Karpas-422 (cell line): Measurements from ENCODE around the gene PTH1R. TPM values are rescaled to one million over a fixed set of nuclear protein-coding genes. Genes with fewer than 3 reads are reported as not detected.

Experiments
- DNase-seq: peaks from one replicate; pipeline ENCODE4 v3.0.0-alpha.2; 2015
- H2AFZ ChIP-seq: fragments of 200-600 bp; sonication (generic); 2 replicates; pipeline ENCODE4 v1.6.1; 2014; ENCODE audit warnings: antibody characterized with exemption, low read length, mixed read lengths
- H3K27ac ChIP-seq: fragments of 200-600 bp; sonication (generic); 2 replicates; pipeline ENCODE4 v1.5.1; 2014; ENCODE audit warnings: mild to moderate bottlenecking, low read length, moderate library complexity
- H3K27me3 ChIP-seq: fragments of 200-600 bp; sonication (generic); 2 replicates; pipeline ENCODE4 v1.6.1; 2014; ENCODE audit warnings: low read length, mixed read lengths
- H3K36me3 ChIP-seq: fragments of 200-600 bp; sonication (generic); 2 replicates; pipeline ENCODE4 v1.6.1; 2014; ENCODE audit warnings: low read length, mixed read lengths; ENCODE audit not compliant: insufficient read depth
- H3K4me1 ChIP-seq: fragments of 200-600 bp; sonication (generic); 2 replicates; pipeline ENCODE4 v1.6.1; 2014; ENCODE audit warnings: mild to moderate bottlenecking, low read length, mixed read lengths
- H3K4me2 ChIP-seq: fragments of 200-600 bp; sonication (generic); 2 replicates; pipeline ENCODE4 v1.6.1; 2014; ENCODE audit warnings: low read length, low read depth, mild to moderate bottlenecking; ENCODE audit not compliant: poor library complexity, severe bottlenecking
- H3K4me3 ChIP-seq: fragments of 200-600 bp; sonication (generic); 2 replicates; pipeline ENCODE4 v1.5.1; 2014; ENCODE audit warnings: mild to moderate bottlenecking, antibody characterized with exemption, low read length, mixed read lengths
- H3K79me2 ChIP-seq: fragments of 200-600 bp; sonication (generic); 2 replicates; pipeline ENCODE4 v1.6.1; 2014; ENCODE audit warnings: mild to moderate bottlenecking, low read length, mixed read lengths
- H3K9ac ChIP-seq: fragments of 200-600 bp; sonication (generic); 2 replicates; pipeline ENCODE4 v1.6.0; 2014; ENCODE audit warnings: low read length
- H3K9me2 ChIP-seq: fragments of 200-600 bp; sonication (generic), shearing (Covaris generic); replicated peaks from 2 replicates; pipeline ENCODE4 v1.6.0; 2014; ENCODE audit warnings: mild to moderate bottlenecking, low read length, moderate library complexity; ENCODE audit not compliant: insufficient read depth
- H3K9me3 ChIP-seq: fragments of 300-700, 200-600 bp; sonication (generic); 2 replicates; pipeline ENCODE4 v1.6.1; 2014; ENCODE audit warnings: low read length, mixed read lengths
- H4K20me1 ChIP-seq: fragments of 200-600 bp; sonication (generic); 2 replicates; pipeline ENCODE4 v1.6.1; 2014; ENCODE audit warnings: mild to moderate bottlenecking, antibody characterized with exemption, low read length, low read depth; ENCODE audit not compliant: insufficient read depth
- total RNA-seq: library from RNA; depleted of rRNA; stranded (reverse); fragments of >200 nt; shearing (Covaris generic); gene quantifications from 2 replicates; pipeline ENCODE4 v1.2.3, GENCODE V29; 2014; ENCODE audit warnings: low replicate concordance

Gene PTH1R
- total RNA-seq, 1 experiment from 2014 or later: not detected

GRCh38 chr3:46895204-46895660 is 17.7 kb downstream of the PTH1R start:
- Histone ChIP-seq H4K20me1 (0 out of 2 replicates have a peak, but pooled peaks cover 6% of the 10 kb centered on the region), H3K9me2 (no peaks in the 10 kb centered on the region), H3K4me1 (no peaks in the 10 kb centered on the region), H3K79me2 (no peaks in the 10 kb centered on the region), H3K4me2 (no peak overlapping the region), H3K27me3 (no peaks in the 10 kb centered on the region), H2AFZ (no peak overlapping the region), H3K4me3 (no peak overlapping the region), H3K27ac (no peak overlapping the region), H3K9me3 (no peaks in the 10 kb centered on the region), H3K36me3 (no peaks in the 10 kb centered on the region), H3K9ac (no peak overlapping the region)
- peak; percentile 90 for DNase-seq

- no peak for DNase-seq
- Histone ChIP-seq H3K36me3 (no peaks in the 10 kb centered on the region), H3K79me2 (no peaks in the 10 kb centered on the region), H3K4me2 (no peak overlapping the region), H3K4me1 (no peaks in the 10 kb centered on the region), H3K9me3 (no peaks in the 10 kb centered on the region), H3K27ac (no peak overlapping the region), H2AFZ (no peak overlapping the region), H3K27me3 (no peaks in the 10 kb centered on the region), H3K9me2 (no peaks in the 10 kb centered on the region), H4K20me1 (0 out of 2 replicates have a peak, but pooled peaks cover 6% of the 10 kb centered on the region), H3K4me3 (no peak overlapping the region), H3K9ac (no peak overlapping the region)
Measured at GRCh38 chr3:46895761-46896160, 18.2 kb downstream of the PTH1R start.

GRCh38 chr3:46896386-46896785 is 18.9 kb downstream of the PTH1R start:
- no peak overlapping the region for H2AFZ ChIP-seq
- H3K27ac ChIP-seq: no peak overlapping the region
- H3K36me3 ChIP-seq: no peaks in the 10 kb centered on the region
- no peaks in the 10 kb centered on the region for H3K79me2 ChIP-seq
- no peak overlapping the region for H3K4me3 ChIP-seq
- H3K4me1 ChIP-seq: no peaks in the 10 kb centered on the region
- 0 out of 2 replicates have a peak, but pooled peaks cover 6% of the 10 kb centered on the region for H4K20me1 ChIP-seq
- no peak overlapping the region for H3K9ac ChIP-seq
- no peaks in the 10 kb centered on the region for H3K9me3 ChIP-seq
- H3K27me3 ChIP-seq: no peaks in the 10 kb centered on the region
- no peak for DNase-seq
- H3K9me2 ChIP-seq: no peaks in the 10 kb centered on the region
- no peak overlapping the region for H3K4me2 ChIP-seq

GRCh38 chr3:46897031-46897430 is 19.5 kb downstream of the PTH1R start:
- H3K9me3 ChIP-seq: no peaks in the 10 kb centered on the region
- H3K9ac ChIP-seq: no peak overlapping the region
- H2AFZ ChIP-seq: no peak overlapping the region
- H3K27me3 ChIP-seq: no peaks in the 10 kb centered on the region
- H3K27ac ChIP-seq: no peak overlapping the region
- H3K4me3 ChIP-seq: no peak overlapping the region
- DNase-seq: no peak
- H4K20me1 ChIP-seq: 0 out of 2 replicates have a peak, but pooled peaks cover 6% of the 10 kb centered on the region
- no peak overlapping the region for H3K4me2 ChIP-seq
- H3K79me2 ChIP-seq: no peaks in the 10 kb centered on the region
- H3K4me1 ChIP-seq: no peaks in the 10 kb centered on the region
- no peaks in the 10 kb centered on the region for H3K36me3 ChIP-seq
- no peaks in the 10 kb centered on the region for H3K9me2 ChIP-seq

- Histone ChIP-seq H3K9me2 (no peaks in the 10 kb centered on the region), H3K27me3 (no peaks in the 10 kb centered on the region), H3K9ac (no peak overlapping the region), H3K79me2 (no peaks in the 10 kb centered on the region), H4K20me1 (0 out of 2 replicates have a peak, but pooled peaks cover 6% of the 10 kb centered on the region), H3K9me3 (no peaks in the 10 kb centered on the region), H3K4me1 (no peaks in the 10 kb centered on the region), H2AFZ (no peak overlapping the region), H3K27ac (no peak overlapping the region), H3K4me2 (no peak overlapping the region), H3K36me3 (no peaks in the 10 kb centered on the region), H3K4me3 (no peak overlapping the region)
- peak; percentile 71 for DNase-seq
Measured at GRCh38 chr3:46897829-46898320, 20.4 kb downstream of the PTH1R start.

- Histone ChIP-seq H3K9me3 (no peaks in the 10 kb centered on the region), H3K4me3 (no peak overlapping the region), H3K79me2 (no peaks in the 10 kb centered on the region), H3K9ac (no peak overlapping the region), H3K9me2 (no peaks in the 10 kb centered on the region), H3K36me3 (no peaks in the 10 kb centered on the region), H3K4me2 (peak overlapping the region; percentile 26), H3K27ac (no peak overlapping the region), H3K4me1 (no peaks in the 10 kb centered on the region), H3K27me3 (no peaks in the 10 kb centered on the region), H2AFZ (no peak overlapping the region), H4K20me1 (0 out of 2 replicates have a peak, but pooled peaks cover 6% of the 10 kb centered on the region)
- DNase-seq: peak; percentile 54
Measured at GRCh38 chr3:46898321-46899150, 21.0 kb downstream of the PTH1R start.

GRCh38 chr3:46899151-46900006 is 21.9 kb downstream of the PTH1R start:
- H3K79me2 ChIP-seq: no peaks in the 10 kb centered on the region
- DNase-seq: no peak
- no peaks in the 10 kb centered on the region for H3K9me3 ChIP-seq
- no peak overlapping the region for H3K4me3 ChIP-seq
- no peak overlapping the region for H2AFZ ChIP-seq
- H3K36me3 ChIP-seq: no peaks in the 10 kb centered on the region
- H3K9me2 ChIP-seq: no peaks in the 10 kb centered on the region
- no peak overlapping the region for H3K27ac ChIP-seq
- no peaks in the 10 kb centered on the region for H3K27me3 ChIP-seq
- 0 out of 2 replicates have a peak, but pooled peaks cover 6% of the 10 kb centered on the region for H4K20me1 ChIP-seq
- no peaks in the 10 kb centered on the region for H3K4me1 ChIP-seq
- no peak overlapping the region for H3K9ac ChIP-seq
- H3K4me2 ChIP-seq: no peak overlapping the region

- no peak for DNase-seq
- Histone ChIP-seq H3K9me2 (no peaks in the 10 kb centered on the region), H3K79me2 (no peaks in the 10 kb centered on the region)
Measured at GRCh38 chr3:46900007-46900292, 22.4 kb downstream of the PTH1R start.

More at GRCh38 chr3:46900007-46900292, 22.4 kb downstream of the PTH1R start:
- Histone ChIP-seq H4K20me1 (0 out of 2 replicates have a peak, but pooled peaks cover 6% of the 10 kb centered on the region), H3K9ac (no peak overlapping the region), H3K27me3 (no peaks in the 10 kb centered on the region), H3K4me1 (no peaks in the 10 kb centered on the region), H3K36me3 (no peaks in the 10 kb centered on the region), H3K27ac (no peak overlapping the region), H3K4me3 (no peak overlapping the region), H2AFZ (no peak overlapping the region), H3K9me3 (no peaks in the 10 kb centered on the region), H3K4me2 (no peak overlapping the region)
